ENCODE measurements around the gene CNTNAP5.

The CNTNAP5 gene

DNA sequence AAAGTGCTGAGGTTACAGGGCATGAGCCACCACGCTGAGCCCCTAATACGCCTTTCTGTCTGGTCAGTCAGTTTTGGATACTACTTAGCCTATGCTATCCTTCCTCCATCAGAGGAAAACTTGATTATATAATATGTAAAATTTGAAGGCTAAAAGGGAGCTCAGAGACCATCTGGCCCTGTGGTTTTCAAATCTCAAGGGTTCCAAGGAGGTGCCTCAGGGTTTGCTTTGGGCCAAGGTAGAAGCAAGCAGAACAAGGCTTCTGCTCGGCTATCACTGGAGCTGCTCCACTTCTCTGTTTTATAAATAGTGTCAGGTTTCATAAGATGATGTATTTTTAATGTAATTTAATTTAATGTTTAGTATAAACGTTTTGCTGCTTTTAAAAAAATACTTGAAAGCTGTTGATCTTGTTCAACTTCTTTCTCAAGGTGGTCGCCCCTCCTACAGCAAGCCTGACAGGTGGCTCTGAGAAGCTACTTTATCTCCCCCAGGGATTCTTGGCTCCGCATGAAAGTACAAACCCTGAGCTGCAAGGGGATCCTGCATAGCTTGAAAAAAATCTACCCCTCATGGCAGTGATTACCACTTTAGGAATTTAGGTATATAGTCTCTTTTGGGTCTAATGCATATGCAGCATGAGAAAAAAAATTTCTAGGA, 290.3 kb downstream of the CNTNAP5 start:
- no peak overlapping the region for H3K4me3 ChIP-seq (ENCODE audit: low read length)
- DNase-seq (ENCODE audit: low read depth), result no peak
- TF ChIP-seq, protein P1, sequence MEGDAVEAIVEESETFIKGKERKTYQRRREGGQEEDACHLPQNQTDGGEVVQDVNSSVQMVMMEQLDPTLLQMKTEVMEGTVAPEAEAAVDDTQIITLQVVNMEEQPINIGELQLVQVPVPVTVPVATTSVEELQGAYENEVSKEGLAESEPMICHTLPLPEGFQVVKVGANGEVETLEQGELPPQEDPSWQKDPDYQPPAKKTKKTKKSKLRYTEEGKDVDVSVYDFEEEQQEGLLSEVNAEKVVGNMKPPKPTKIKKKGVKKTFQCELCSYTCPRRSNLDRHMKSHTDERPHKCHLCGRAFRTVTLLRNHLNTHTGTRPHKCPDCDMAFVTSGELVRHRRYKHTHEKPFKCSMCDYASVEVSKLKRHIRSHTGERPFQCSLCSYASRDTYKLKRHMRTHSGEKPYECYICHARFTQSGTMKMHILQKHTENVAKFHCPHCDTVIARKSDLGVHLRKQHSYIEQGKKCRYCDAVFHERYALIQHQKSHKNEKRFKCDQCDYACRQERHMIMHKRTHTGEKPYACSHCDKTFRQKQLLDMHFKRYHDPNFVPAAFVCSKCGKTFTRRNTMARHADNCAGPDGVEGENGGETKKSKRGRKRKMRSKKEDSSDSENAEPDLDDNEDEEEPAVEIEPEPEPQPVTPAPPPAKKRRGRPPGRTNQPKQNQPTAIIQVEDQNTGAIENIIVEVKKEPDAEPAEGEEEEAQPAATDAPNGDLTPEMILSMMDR (conservative IDR thresholded peaks at IDR 0.05; ENCODE audit: low read length), result no peak

DNA sequence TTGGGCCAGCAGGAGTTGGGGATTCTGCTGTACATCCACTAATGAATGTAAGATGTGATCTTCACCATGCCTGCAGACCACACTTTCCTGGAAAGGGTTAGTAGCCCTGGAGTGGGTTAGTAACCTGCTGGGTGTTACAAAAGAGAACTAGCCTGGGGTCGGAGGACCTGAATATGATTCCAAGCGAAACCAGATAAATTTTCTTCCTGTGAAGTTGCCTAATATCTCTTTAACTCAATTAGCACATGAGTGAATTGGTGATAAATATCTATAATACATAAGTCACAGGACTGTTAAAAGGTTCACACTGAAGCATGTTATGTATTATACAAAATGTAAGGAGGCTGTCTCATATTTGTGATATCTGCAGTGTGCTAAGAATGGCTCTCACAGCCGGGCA, 291.0 kb downstream of the CNTNAP5 start:
- no peak for DNase-seq (ENCODE audit: low read depth)
- TF ChIP-seq, protein P1 (conservative IDR thresholded peaks at IDR 0.05; ENCODE audit: low read length), result no peak

DNA sequence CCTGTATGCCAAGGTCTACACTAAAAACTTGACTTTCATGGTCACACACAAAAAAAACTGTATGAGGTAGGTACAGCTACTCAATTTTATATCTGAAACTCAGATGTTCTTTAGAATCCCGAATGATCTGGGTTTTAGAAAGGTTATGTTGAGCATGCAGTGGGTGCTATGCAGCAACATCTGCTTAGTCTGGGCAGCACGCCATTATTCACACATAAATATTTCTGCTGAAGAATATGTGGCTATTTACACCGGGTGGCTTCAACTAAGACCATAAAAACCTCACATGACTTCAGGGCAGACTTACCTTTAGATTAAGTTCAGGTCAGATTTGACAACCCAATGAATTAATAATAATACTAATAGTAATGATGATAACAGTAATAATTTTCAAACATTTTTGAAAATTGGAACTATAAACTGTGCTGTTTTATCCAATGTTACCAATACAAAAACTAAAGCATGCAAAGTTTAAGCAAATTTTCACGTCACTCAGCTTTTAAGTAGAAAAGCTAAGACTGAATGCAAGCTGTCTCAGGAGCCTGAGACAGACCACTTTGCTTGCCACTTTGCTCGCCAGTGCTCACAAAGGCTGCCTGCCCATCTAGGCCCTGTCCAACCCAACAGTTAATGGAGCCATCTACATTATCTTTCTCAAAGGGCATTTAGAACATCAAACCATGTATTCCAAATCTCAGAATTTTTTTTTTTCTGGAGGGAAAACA, 292.0 kb downstream of the CNTNAP5 start:
- TF ChIP-seq, protein P1 (conservative IDR thresholded peaks at IDR 0.05; ENCODE audit: low read length), result no peak
- no peak for DNase-seq (ENCODE audit: low read depth)
- no peak overlapping the region for H3K4me3 ChIP-seq (ENCODE audit: low read length)

More for the DNA sequence above, 291.0 kb downstream of the CNTNAP5 start:
- H3K4me3 ChIP-seq (ENCODE audit: low read length), result no peak overlapping the region

DNA sequence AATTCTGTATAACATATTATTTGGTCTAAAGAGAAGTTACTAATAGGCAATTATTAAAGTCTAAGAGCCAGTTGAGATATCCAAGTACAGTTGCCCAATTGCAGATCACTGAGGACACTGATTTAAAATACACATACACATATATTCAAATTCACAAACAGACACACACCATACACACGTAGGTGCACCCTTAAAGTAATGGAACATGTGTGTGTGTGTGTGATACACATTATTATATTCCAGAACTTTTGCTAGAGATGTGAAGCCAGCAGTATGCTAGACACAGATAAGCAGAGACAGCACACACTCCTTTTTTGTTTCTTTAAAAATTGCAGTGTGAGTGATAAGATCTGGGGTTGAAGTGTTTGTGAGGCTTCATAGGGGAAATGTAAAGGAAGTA, 292.5 kb downstream of the CNTNAP5 start:
- DNase-seq (ENCODE audit: low read depth), result no peak
- TF ChIP-seq, protein P1 (conservative IDR thresholded peaks at IDR 0.05; ENCODE audit: low read length), result no peak
- no peak overlapping the region for H3K4me3 ChIP-seq (ENCODE audit: low read length)

DNA sequence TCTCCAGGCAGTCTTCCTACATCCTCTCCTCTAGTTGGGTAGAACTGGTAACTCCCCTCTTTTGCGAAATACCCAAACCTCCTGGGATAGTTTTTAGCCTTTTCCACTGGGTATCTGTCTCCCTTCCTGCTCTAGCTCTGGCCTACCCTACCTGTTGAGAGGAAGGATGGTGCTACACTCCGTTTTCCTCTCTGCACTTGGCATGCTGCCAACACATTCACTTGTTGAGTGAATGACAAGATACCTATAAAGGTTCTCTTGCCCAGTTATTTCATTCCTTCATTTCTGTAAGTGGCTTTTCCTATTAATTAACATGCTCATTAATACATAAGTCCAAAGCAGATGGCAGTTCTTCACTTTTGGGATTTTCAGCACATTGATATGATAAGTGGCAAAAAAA, 293.8 kb downstream of the CNTNAP5 start:
- DNase-seq (ENCODE audit: low read depth), result no peak
- TF ChIP-seq, protein P1 (conservative IDR thresholded peaks at IDR 0.05; ENCODE audit: low read length), result no peak
- H3K4me3 ChIP-seq (ENCODE audit: low read length), result no peak overlapping the region

DNA sequence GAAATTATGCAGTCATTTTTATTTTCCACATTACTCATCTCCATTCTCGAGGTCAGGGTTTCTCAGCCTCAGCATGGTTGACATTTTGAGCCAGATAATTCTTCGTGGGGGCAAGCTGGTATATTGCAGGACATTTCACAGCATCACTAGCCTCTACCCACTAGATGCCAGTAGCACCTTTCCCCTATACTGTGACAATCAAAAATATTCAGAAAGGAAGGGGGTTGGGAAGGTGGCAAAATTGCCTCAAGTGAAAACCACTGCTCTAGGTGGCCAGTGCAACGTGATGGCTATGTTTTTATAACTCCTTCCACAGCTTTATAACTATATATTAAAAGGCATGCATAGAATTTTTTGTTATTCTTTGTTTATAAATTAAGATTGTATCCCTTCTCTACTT, 294.5 kb downstream of the CNTNAP5 start:
- TF ChIP-seq, protein P1 (conservative IDR thresholded peaks at IDR 0.05; ENCODE audit: low read length), result no peak
- no peak overlapping the region for H3K4me3 ChIP-seq (ENCODE audit: low read length)
- no peak for DNase-seq (ENCODE audit: low read depth)

Data from AG10803 (cell line).